B cell (primary cell): ENCODE measurements around the gene SCML1.

Experiments used
- CTCF ChIP-seq: fragments of 200-600 bp; IDR thresholded peaks from one replicate; pipeline ENCODE4 v1.8.0; 2022; ENCODE audit warnings: antibody characterized with exemption, mild to moderate bottlenecking
- EZH2 ChIP-seq: IDR thresholded peaks from 2 replicates; pipeline ENCODE4 v1.6.1; 2012; ENCODE audit warnings: borderline replicate concordance, low read depth, mild to moderate bottlenecking, moderate library complexity, low read length; ENCODE audit not compliant: insufficient read depth, poor library complexity, severe bottlenecking

DNA sequence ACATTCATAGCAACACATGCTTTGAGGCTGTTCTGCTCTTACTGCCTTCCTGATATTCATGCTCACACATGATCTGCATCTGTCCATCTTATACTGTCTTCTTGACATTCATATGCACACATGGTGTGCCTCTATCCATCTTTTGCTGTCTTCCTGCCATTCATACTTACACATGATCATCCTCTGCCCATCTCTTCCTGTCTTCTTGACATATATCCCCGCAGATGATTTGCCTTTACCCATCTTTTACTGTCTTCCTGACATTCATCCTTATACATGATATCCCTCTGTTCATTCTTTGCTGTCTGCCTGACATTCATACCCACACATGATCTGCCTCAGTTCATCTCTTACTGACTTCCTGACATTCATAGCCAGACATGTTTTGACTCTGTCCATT, 36.8 kb downstream of the SCML1 start:
- no peak for TF ChIP-seq CTCF
- TF ChIP-seq EZH2: no peak
